H1 (cell line): Measurements from ENCODE around the gene FAM83C. TPM values are rescaled to one million over a fixed set of nuclear protein-coding genes. Genes with fewer than 3 reads are reported as not detected.

Source experiments
- BACH1 ChIP-seq: IDR thresholded peaks from 2 replicates; pipeline ENCODE4 v1.6.1; 2012; ENCODE audit warnings: low read length, improper control_type of control experiment
- CHD7 ChIP-seq: fragments of 300-600 bp; sonication (generic); IDR thresholded peaks from 2 replicates; pipeline ENCODE4 v1.7.1; 2012; ENCODE audit warnings: low read length, moderate library complexity, mild to moderate bottlenecking, inconsistent platforms; ENCODE audit not compliant: insufficient replicate concordance
- KDM5A ChIP-seq: fragments of 200-600 bp; IDR thresholded peaks from 2 replicates; pipeline ENCODE4 v1.7.1; 2012; ENCODE audit warnings: mild to moderate bottlenecking, low read length, inconsistent platforms, mixed read lengths
- POLR2A ChIP-seq, 2 experiments: IDR thresholded peaks; 1 replicate in 1 of 2; 2 replicates in 1 of 2; pipeline ENCODE4 v1.6.1; 2011; ENCODE audit warnings: low read depth in 2 of 2, low read length in 2 of 2, mild to moderate bottlenecking in 2 of 2; ENCODE audit errors: control extremely low read depth in 1 of 2
- polyA plus RNA-seq, 7 experiments: library from polyadenylated mRNA; depleted of rRNA in 3 of 7; stranded (reverse) in 5 of 7; unstranded in 2 of 7; fragments of >200 nt in 5 of 7; fragments of 200-250 nt in 2 of 7; gene quantifications; 1 replicate in 5 of 7; 2 replicates in 1 of 7; 4 replicates in 1 of 7; pipeline versions ENCODE4 v1.2.1 to v1.2.3, GENCODE V29; 2011 to 2013; ENCODE audit warnings: missing spikeins in 2 of 7, mixed read lengths in 2 of 7
- total RNA-seq: library from RNA; stranded (reverse); fragmentation: NEBNext Ultra II Directional; extraction: Animal tissue kit (Norgen Biotek cat#: 25700); gene quantifications from 2 replicates; pipeline ENCODE4 v1.2.1, GENCODE V29; 2021

The FAM83C gene
- total and polyA plus RNA-seq, 2 of the 8 experiments (the other 6 are each of a cell fraction or from before 2014, with no cell fraction given): not detected

- no peak for TF ChIP-seq CHD7
- TF ChIP-seq KDM5A: no peak
- TF ChIP-seq POLR2A (IDR thresholded peaks at IDR 0.05; ENCODE audit: control extremely low read depth in 1 of 2, low read depth in 2 of 2, low read length in 2 of 2): no peak
- TF ChIP-seq BACH1: no peak
Observed at GRCh38 chr20:35320396-35321126, 28.3 kb upstream of the FAM83C start (continued).
